SU-DHL-6 (cell line): ENCODE results near the gene L1TD1.
"Not testable (repeated sequence)": the region's sequence is repeated elsewhere in the genome, so short reads cannot be mapped to it uniquely, and the experiment has no call there.

Experiments
- H2AFZ ChIP-seq: fragments of 200-600 bp; sonication (generic); 2 replicates; pipeline ENCODE4 v1.6.1; 2014; ENCODE audit warnings: low read depth, mild to moderate bottlenecking, moderate library complexity, mixed read lengths, antibody characterized with exemption, low read length; ENCODE audit not compliant: severe bottlenecking
- H3F3A ChIP-seq: fragments of 200-600 bp; shearing (Covaris generic); 2 replicates; pipeline ENCODE4 v1.6.0; 2016; ENCODE audit warnings: antibody characterized with exemption, mild to moderate bottlenecking; ENCODE audit not compliant: insufficient read depth
- H3K27ac ChIP-seq: fragments of 200-600 bp; sonication (generic); 2 replicates; pipeline ENCODE4 v1.5.1; 2016; ENCODE audit warnings: low read depth, mild to moderate bottlenecking, low read length, moderate library complexity, mixed read lengths
- H3K27me3 ChIP-seq: fragments of 200-600 bp; sonication (generic), shearing (Covaris generic); 2 replicates; pipeline ENCODE4 v1.6.0; 2014; ENCODE audit warnings: mild to moderate bottlenecking, low read length
- H3K36me3 ChIP-seq: fragments of 200-600 bp; sonication (generic); 2 replicates; pipeline ENCODE4 v1.6.1; 2014; ENCODE audit warnings: mild to moderate bottlenecking, low read length, mixed read lengths
- H3K4me2 ChIP-seq: fragments of 300-600, 200-600 bp; shearing (Covaris generic), sonication (generic); 2 replicates; pipeline ENCODE4 v1.6.0; 2014; ENCODE audit warnings: low read length, low read depth, mild to moderate bottlenecking; ENCODE audit not compliant: poor library complexity, severe bottlenecking
- H3K4me3 ChIP-seq: fragments of 200-600 bp; sonication (generic); 2 replicates; pipeline ENCODE4 v1.5.1; 2014; ENCODE audit warnings: antibody characterized with exemption, low read length, mild to moderate bottlenecking, mixed read lengths; ENCODE audit not compliant: insufficient read depth, poor library complexity, severe bottlenecking
- H3K79me2 ChIP-seq: fragments of 200-600 bp; sonication (generic); 2 replicates; pipeline ENCODE4 v1.6.1; 2014; ENCODE audit warnings: mild to moderate bottlenecking, low read length, moderate library complexity; ENCODE audit not compliant: insufficient read depth
- H3K9ac ChIP-seq: fragments of 200-600 bp; sonication (generic); 2 replicates; pipeline ENCODE4 v1.7.0; 2014; ENCODE audit warnings: mild to moderate bottlenecking, low read length
- H3K9me2 ChIP-seq: fragments of 200-600 bp; sonication (generic); replicated peaks from 2 replicates; pipeline ENCODE4 v1.6.1; 2014; ENCODE audit warnings: low read length; ENCODE audit not compliant: insufficient read depth
- H3K9me3 ChIP-seq: fragments of 200-600 bp; sonication (generic); 2 replicates; pipeline ENCODE4 v1.6.1; 2014; ENCODE audit warnings: low read length, mixed read lengths; ENCODE audit not compliant: insufficient read depth
- H4K20me1 ChIP-seq: fragments of 200-600 bp; sonication (generic); 2 replicates; pipeline ENCODE4 v1.6.1; 2014; ENCODE audit warnings: low read depth, mild to moderate bottlenecking, antibody characterized with exemption, low read length, moderate library complexity, mixed read lengths
- CTCF ChIP-seq: fragments of 200-600 bp; sonication (generic); IDR thresholded peaks from one replicate; pipeline ENCODE4 v1.5.1; 2017; ENCODE audit warnings: antibody characterized with exemption, mild to moderate bottlenecking, low read length, moderate library complexity; ENCODE audit not compliant: insufficient read depth, poor library complexity, severe bottlenecking
- EZH2phosphoT487 ChIP-seq: fragments of 200-600 bp; sonication (generic), shearing (Covaris generic); conservative IDR thresholded peaks from 2 replicates; pipeline ENCODE4 v1.6.1; 2018; ENCODE audit warnings: mild to moderate bottlenecking, antibody characterized with exemption, low read length, moderate library complexity, mixed read lengths

The L1TD1 gene, protein sequence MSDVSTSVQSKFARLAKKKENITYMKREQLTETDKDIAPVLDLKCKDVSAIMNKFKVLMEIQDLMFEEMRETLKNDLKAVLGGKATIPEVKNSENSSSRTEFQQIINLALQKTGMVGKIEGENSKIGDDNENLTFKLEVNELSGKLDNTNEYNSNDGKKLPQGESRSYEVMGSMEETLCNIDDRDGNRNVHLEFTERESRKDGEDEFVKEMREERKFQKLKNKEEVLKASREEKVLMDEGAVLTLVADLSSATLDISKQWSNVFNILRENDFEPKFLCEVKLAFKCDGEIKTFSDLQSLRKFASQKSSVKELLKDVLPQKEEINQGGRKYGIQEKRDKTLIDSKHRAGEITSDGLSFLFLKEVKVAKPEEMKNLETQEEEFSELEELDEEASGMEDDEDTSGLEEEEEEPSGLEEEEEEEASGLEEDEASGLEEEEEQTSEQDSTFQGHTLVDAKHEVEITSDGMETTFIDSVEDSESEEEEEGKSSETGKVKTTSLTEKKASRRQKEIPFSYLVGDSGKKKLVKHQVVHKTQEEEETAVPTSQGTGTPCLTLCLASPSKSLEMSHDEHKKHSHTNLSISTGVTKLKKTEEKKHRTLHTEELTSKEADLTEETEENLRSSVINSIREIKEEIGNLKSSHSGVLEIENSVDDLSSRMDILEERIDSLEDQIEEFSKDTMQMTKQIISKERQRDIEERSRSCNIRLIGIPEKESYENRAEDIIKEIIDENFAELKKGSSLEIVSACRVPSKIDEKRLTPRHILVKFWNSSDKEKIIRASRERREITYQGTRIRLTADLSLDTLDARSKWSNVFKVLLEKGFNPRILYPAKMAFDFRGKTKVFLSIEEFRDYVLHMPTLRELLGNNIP

DNA sequence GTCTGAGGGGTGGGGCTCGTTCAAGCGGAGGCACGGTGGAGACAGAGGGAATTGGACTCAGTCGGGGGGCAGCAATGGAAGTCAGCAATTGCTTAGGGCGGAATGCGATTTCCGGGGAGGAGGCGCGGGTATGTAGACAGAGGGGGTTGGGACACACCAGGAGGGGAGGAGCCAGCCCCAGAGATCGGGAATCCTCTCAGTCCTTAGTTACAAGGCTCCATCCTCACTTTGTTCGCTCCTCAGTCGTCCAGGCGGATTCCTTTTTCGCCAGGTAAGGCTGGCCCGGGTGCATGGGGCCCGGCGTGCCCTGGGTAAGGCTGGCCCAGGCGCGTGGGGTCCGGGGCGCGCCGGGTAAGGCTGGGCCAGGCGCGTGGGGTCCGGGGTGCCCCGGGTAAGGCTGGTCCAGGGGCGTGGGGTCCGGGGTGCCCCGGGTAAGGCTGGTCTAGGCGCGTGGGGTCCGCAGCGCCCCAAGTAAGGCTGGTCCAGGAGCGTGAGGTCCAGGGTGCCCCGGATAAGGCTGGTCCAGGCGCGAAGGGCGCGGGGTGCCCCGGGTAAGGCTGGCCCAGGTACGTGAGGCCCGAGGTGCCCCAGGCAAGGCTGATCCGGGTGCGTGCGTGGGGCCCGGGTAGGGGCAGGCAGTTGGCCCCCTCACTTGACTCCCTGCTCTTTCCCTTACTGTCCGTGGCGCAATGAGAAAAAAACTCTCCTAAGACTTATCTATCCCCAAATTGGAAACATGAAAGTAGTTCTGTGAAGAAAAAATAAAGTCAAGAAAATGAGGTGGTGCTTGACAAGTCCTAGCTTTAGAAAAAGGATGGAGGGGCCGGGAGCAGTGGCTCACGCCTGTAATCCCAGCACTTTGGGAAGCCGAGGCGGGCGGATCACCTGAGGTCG is at the start of gene L1TD1:
Gene L1TD1, plus strand, starts transcription at position 199 of the 894 bp plus-strand sequence. CDS start 11,780 bp downstream, outside the sequence.
- Histone ChIP-seq H3K9ac (no peak within 1 kb of the TSS), H3K4me2 (no peak within 1 kb of the TSS), H3K9me2 (no peaks in the 10 kb centered on the region), H3F3A (no peaks in the 10 kb centered on the region), H3K27ac (no peak within 1 kb of the TSS), H4K20me1 (no peaks in the 10 kb centered on the region), H3K27me3 (no peaks in the 10 kb centered on the region), H3K79me2 (no peaks in the 10 kb centered on the region), H3K36me3 (no peaks in the 10 kb centered on the region), H3K9me3 (no peaks in the 10 kb centered on the region), H2AFZ (no peak within 1 kb of the TSS), H3K4me3 (no peak within 1 kb of the TSS)
- TF ChIP-seq EZH2phosphoT487, result no peak
- no peak for TF ChIP-seq CTCF

GRCh38 chr1:62159940-62160348 is 34.7 kb upstream of the L1TD1 start:
- Histone ChIP-seq H3K9me3 (no peaks in the 10 kb centered on the region), H2AFZ (no peak overlapping the region), H3K4me2 (no peak overlapping the region), H3F3A (no peaks in the 10 kb centered on the region), H3K27me3 (no peaks in the 10 kb centered on the region), H3K27ac (no peak overlapping the region), H3K4me3 (no peak overlapping the region), H3K79me2 (no peaks in the 10 kb centered on the region), H3K9me2 (no peaks in the 10 kb centered on the region), H4K20me1 (no peaks in the 10 kb centered on the region), H3K9ac (no peak overlapping the region), H3K36me3 (no peaks in the 10 kb centered on the region)
- TF ChIP-seq CTCF (no peak), EZH2phosphoT487 (no peak)

GRCh38 chr1:62161711-62162110 is 32.9 kb upstream of the L1TD1 start:
- no peak overlapping the region for H3K27ac ChIP-seq
- no peaks in the 10 kb centered on the region for H4K20me1 ChIP-seq
- no peak overlapping the region for H3K4me2 ChIP-seq
- no peak overlapping the region for H3K4me3 ChIP-seq
- H3F3A ChIP-seq, result no peaks in the 10 kb centered on the region
- no peaks in the 10 kb centered on the region for H3K36me3 ChIP-seq
- H3K9ac ChIP-seq, result no peak overlapping the region
- H2AFZ ChIP-seq, result no peak overlapping the region
- H3K79me2 ChIP-seq, result no peaks in the 10 kb centered on the region
- no peaks in the 10 kb centered on the region for H3K9me2 ChIP-seq
- no peaks in the 10 kb centered on the region for H3K27me3 ChIP-seq
- H3K9me3 ChIP-seq, result no peaks in the 10 kb centered on the region
- no peak for TF ChIP-seq CTCF
- TF ChIP-seq EZH2phosphoT487, result no peak

- H3K36me3 ChIP-seq, H3K9ac ChIP-seq, H3K79me2 ChIP-seq, H3K4me2 ChIP-seq, H3K4me3 ChIP-seq, H3K9me2 ChIP-seq, H3K27ac ChIP-seq, H4K20me1 ChIP-seq, H3K9me3 ChIP-seq, H3F3A ChIP-seq, H2AFZ ChIP-seq, H3K27me3 ChIP-seq: not testable (repeated sequence)
Observed at GRCh38 chr1:62170380-62170779, 24.3 kb upstream of the L1TD1 start.
